ENCODE measurements around the gene C4BPB.

- TF ChIP-seq, protein P1, sequence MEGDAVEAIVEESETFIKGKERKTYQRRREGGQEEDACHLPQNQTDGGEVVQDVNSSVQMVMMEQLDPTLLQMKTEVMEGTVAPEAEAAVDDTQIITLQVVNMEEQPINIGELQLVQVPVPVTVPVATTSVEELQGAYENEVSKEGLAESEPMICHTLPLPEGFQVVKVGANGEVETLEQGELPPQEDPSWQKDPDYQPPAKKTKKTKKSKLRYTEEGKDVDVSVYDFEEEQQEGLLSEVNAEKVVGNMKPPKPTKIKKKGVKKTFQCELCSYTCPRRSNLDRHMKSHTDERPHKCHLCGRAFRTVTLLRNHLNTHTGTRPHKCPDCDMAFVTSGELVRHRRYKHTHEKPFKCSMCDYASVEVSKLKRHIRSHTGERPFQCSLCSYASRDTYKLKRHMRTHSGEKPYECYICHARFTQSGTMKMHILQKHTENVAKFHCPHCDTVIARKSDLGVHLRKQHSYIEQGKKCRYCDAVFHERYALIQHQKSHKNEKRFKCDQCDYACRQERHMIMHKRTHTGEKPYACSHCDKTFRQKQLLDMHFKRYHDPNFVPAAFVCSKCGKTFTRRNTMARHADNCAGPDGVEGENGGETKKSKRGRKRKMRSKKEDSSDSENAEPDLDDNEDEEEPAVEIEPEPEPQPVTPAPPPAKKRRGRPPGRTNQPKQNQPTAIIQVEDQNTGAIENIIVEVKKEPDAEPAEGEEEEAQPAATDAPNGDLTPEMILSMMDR (IDR thresholded peaks at IDR 0.05): no peak
- TF ChIP-seq POLR2A (IDR thresholded peaks at IDR 0.05): no peak
Observed at GRCh38 chr1:207145401-207146058, 56.9 kb downstream of the C4BPB start.

All from Peyer's patch (tissue), 4 donors.